Adrenal gland (tissue), 12 donors: ENCODE results near the gene CIRBP. TPM values are rescaled to one million over a fixed set of nuclear protein-coding genes. Genes with fewer than 3 reads are reported as not detected.

ENCODE experiments used
- DNase-seq, 7 donors: peaks; one replicate each; pipeline ENCODE4 v3.0.0-alpha.2; 2019 to 2020
- H3K27ac ChIP-seq, 5 donors: fragments of 200-600 bp; sonication (generic) in 4 of 5; 1 replicate in 3 of 5; 2 replicates in 2 of 5; pipeline versions ENCODE4 v1.5.1 to v1.8.0; 2016 to 2020; ENCODE audit warnings: mild to moderate bottlenecking in 1 of 5
- H3K27me3 ChIP-seq: fragments of 200-600 bp; 2 replicates; pipeline ENCODE4 v1.8.0; 2021
- H3K36me3 ChIP-seq, 2 donors: fragments of 200-600 bp; replicated peaks in 1 of 2; 1 replicate in 1 of 2; 2 replicates in 1 of 2; pipeline versions ENCODE4 v1.5.1 to v1.8.0; 2018 to 2022
- H3K4me1 ChIP-seq, 2 donors: fragments of 200-600 bp; replicated peaks in 1 of 2; 1 replicate in 1 of 2; 2 replicates in 1 of 2; pipeline versions ENCODE4 v1.5.1 to v1.8.0; 2018 to 2021
- H3K4me3 ChIP-seq, 4 donors: fragments of 200-600 bp; sonication (generic) in 3 of 4; one replicate each; pipeline ENCODE4 v1.5.1; 2016 to 2018
- H3K9me3 ChIP-seq, 3 donors: fragments of 200-600 bp; sonication (generic) in 1 of 3; replicated peaks in 1 of 3; 1 replicate in 2 of 3; 2 replicates in 1 of 3; pipeline versions ENCODE4 v1.5.1 to v1.8.0; 2016 to 2021
- POLR2A ChIP-seq, 2 donors: fragments of 450-650 bp; IDR thresholded peaks; one replicate each; pipeline ENCODE4 v1.6.1; 2017; ENCODE audit warnings: antibody characterized with exemption in 2 of 2, mild to moderate bottlenecking in 2 of 2, moderate library complexity in 1 of 2
- WGBS, 4 donors: extraction: QIAGEN DNeasy Blood & Tissue Kit in 2 of 4; methylation state at CpG; one replicate each; pipeline versions ENCODE4 v1.1.5 to v1.1.7; 2013 to 2017; 5-methylcytosine and 5-hydroxymethylcytosine counted together
- intact Hi-C, 2 donors: fragments of 100-400 bp; cut with DNase I; formaldehyde crosslinking; loops; one replicate each; pipeline versions ENCODE4 v1.14.1 to v1.15.0; 2022 to 2023
- polyA plus RNA-seq, 3 donors: library from polyadenylated mRNA; stranded (reverse); fragments of 200-250 nt in 2 of 3; fragments of 350-450 nt in 1 of 3; fragmentation: Illumina TruSeq in 1 of 3; extraction: RNeasy Lipid Tissue Mini Kit (QIAGEN cat#74804) in 1 of 3; gene quantifications; one replicate each; pipeline ENCODE4 v1.2.3, GENCODE V29; 2013 to 2014
- total RNA-seq, 9 donors: library from RNA; depleted of rRNA in 4 of 9; stranded (reverse); fragments of >200 nt in 4 of 9; fragments of 120-200 nt in 1 of 9; fragmentation: NEBNext Ultra II Directional in 1 of 9; extraction: Animal tissue kit (Norgen Biotek cat#: 25700) in 1 of 9; gene quantifications; one replicate each; pipeline versions ENCODE4 v1.1.0 to v1.2.4, GENCODE V29; 2013 to 2023
- TF ChIP-seq, protein P1 (sequence below), 6 experiments: fragments of 450-650 bp in 4 of 6; fragments of 200-600 bp in 2 of 6; sonication (generic) in 1 of 6; IDR thresholded peaks; 1 replicate in 5 of 6; 2 replicates in 1 of 6; pipeline versions ENCODE4 v1.5.1 to v1.8.0; 2016 to 2021; ENCODE audit warnings: antibody characterized with exemption in 6 of 6, mild to moderate bottlenecking in 2 of 6, moderate library complexity in 1 of 6
- donor health status: healthy with polysubstance abuse.
- donor health status: Bipolar disorder and iron deficiency.
- donor health status: DM: yes; HTN: yes; CAD: no.
- donor health status: DM: no; HTN: no; CAD: no.
- donor health status: DM: no; HTN: no; CAD: no.
- donor health status: DM: yes; HTN: yes; CAD: no.

The CIRBP gene
- total and polyA plus RNA-seq, 12 donors = 317 to 1,164 (median 685) TPM

DNA sequence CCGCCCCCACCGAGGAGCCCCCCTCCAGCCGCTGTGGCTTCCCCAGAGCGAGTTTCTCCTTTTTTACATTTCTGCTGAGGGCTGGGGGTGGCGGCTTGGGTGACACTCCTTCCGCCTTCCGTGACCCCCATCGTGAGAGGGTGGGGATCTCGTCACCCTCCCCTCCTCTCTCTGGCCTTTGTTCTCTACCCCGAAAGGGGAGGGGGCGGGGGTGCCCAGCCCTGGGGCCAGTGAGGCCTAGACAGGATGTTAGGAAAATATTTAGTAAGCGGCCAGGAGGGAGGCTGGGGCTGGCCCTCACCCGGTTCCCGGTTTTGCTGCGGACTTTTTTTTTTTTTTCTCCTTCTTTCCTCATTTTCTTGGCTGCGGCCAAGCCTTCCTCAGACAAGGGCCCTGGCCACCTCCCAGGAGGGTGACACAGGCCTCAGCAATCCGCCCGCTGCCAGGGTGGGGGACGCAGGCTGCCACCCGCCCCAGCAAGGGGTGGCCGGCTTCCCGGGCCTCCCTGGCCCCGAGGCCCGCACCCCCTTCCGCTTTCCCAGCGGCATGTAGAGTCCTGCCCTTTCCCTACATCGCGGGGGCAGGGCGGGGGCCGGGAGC is 16.8 kb upstream of the CIRBP start:
- DNase-seq = peak in 6 of 7 donors; percentile 95 to 97 (median 96)
- Histone ChIP-seq H3K9me3 (no peaks in the 10 kb centered on the region), H3K4me3 (peak overlapping the region in 2 of 4 donors; percentile 40 to 92), H3K36me3 (peaks cover 0 to 50% of the 10 kb centered on the region in 2 donors), H3K27ac (peak overlapping the region; percentile 97 to 100 (median 99)), H3K27me3 (no peaks in the 10 kb centered on the region), H3K4me1 (peaks cover 42% of the 10 kb centered on the region in 2 donors)
- TF ChIP-seq POLR2A (IDR thresholded peaks at IDR 0.05) = peak; percentile 48 to 60
- TF ChIP-seq, protein P1, sequence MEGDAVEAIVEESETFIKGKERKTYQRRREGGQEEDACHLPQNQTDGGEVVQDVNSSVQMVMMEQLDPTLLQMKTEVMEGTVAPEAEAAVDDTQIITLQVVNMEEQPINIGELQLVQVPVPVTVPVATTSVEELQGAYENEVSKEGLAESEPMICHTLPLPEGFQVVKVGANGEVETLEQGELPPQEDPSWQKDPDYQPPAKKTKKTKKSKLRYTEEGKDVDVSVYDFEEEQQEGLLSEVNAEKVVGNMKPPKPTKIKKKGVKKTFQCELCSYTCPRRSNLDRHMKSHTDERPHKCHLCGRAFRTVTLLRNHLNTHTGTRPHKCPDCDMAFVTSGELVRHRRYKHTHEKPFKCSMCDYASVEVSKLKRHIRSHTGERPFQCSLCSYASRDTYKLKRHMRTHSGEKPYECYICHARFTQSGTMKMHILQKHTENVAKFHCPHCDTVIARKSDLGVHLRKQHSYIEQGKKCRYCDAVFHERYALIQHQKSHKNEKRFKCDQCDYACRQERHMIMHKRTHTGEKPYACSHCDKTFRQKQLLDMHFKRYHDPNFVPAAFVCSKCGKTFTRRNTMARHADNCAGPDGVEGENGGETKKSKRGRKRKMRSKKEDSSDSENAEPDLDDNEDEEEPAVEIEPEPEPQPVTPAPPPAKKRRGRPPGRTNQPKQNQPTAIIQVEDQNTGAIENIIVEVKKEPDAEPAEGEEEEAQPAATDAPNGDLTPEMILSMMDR (IDR thresholded peaks at IDR 0.05) = no peak
- intact Hi-C loops = no loop called here
- WGBS, 4 donors = 0 to 1% (median 1%) methylated on average over 22 to 30 of the region's 30 CpGs

DNA sequence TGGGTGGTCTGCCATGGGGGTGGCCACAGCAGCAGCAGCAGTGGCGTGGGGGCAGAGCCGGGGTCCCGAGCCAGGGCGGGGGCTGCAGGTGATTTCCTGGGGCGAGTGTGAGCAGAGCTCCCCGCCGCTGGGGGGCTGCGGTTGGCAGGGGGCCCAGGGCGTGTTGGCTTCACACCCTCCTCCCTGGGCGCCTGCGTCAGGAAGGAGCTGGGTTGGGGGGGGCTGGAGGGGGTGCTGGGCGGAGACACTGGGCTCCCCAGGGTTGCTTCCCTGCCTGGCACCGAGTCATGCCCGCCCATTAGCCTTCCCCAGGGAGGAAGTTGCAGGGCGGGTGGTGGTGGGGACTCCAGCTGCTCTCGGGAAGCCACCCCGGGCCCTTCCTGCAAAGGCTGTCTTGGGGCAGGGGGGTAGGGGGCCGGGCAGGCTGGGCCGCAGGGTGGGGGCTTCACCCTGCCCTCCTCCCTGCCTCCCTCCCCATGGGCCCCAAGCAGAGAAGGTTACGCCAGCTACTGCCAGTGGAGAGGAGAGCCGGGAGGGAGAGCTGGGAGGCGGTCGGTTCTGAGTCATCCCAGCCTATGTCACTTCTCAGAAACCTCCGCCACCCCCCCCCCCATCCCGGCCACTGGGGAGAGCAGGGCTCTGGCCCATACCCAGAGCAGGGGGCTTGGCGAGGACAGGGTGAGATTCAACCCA is 16.2 kb upstream of the CIRBP start:
- Histone ChIP-seq H3K4me3 (peak overlapping the region in 2 of 4 donors; percentile 38 to 92), H3K36me3 (peaks cover 0 to 56% of the 10 kb centered on the region in 2 donors), H3K4me1 (peaks cover 40% of the 10 kb centered on the region in 2 donors), H3K27ac (peak overlapping the region; percentile 97 to 100 (median 99)), H3K9me3 (no peaks in the 10 kb centered on the region), H3K27me3 (no peaks in the 10 kb centered on the region)
- TF ChIP-seq, protein P1 (IDR thresholded peaks at IDR 0.05) = peak in 3 of 6 experiments; percentile 30 to 38 (median 35)
- TF ChIP-seq POLR2A (IDR thresholded peaks at IDR 0.05) = peak in 1 of 2 donors; percentile 72
- 0 to 1% (median 0%) methylated on average over 2 to 26 of the region's 26 CpGs for WGBS, 4 donors
- intact Hi-C loops = no loop called here
- DNase-seq = peak; percentile 92 to 98 (median 97)

DNA sequence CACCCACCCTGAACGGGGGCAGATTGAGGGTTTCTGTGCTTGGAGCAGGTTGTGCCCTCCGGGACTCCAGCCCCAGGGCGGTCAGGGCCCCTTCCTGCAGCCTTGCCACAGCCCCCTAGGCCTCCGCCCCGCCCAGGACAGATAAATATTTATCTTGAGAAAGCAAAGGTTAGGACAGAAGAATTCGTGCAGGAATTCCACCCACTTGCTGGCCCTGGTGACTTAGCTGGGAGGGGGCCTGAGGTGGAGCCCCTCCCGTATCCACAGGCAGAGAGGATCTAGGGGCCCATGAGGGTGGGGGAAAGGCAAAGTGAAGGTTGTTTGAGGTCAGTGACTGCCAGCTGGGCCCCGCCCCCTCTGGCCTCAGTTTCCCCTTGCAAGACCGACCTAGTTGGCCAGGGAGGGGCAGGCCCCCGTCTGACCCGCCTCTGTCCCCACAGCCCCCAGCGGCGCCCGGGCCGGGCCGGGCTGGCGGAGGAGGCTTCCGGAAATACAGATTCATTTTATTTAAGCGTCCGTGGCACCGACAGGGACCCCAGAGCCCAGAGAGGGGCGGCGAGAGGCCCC is 15.5 kb upstream of the CIRBP start:
- TF ChIP-seq, protein P1 (IDR thresholded peaks at IDR 0.05) = no peak
- no peak for TF ChIP-seq POLR2A (IDR thresholded peaks at IDR 0.05)
- peaks cover 0 to 60% of the 10 kb centered on the region in 2 donors for H3K36me3 ChIP-seq
- H3K27ac ChIP-seq = peak overlapping the region; percentile 97 to 100 (median 99)
- peak overlapping the region in 2 of 4 donors; percentile 38 to 92 for H3K4me3 ChIP-seq
- DNase-seq = peak in 1 of 7 donors; percentile 66
- no peaks in the 10 kb centered on the region for H3K27me3 ChIP-seq
- H3K4me1 ChIP-seq = peaks cover 44% of the 10 kb centered on the region in 2 donors
- H3K9me3 ChIP-seq = no peaks in the 10 kb centered on the region
- intact Hi-C loops = no loop called here
- 6 to 20% (median 14%) methylated on average over 3 to 23 of the region's 23 CpGs for WGBS, 4 donors

DNA sequence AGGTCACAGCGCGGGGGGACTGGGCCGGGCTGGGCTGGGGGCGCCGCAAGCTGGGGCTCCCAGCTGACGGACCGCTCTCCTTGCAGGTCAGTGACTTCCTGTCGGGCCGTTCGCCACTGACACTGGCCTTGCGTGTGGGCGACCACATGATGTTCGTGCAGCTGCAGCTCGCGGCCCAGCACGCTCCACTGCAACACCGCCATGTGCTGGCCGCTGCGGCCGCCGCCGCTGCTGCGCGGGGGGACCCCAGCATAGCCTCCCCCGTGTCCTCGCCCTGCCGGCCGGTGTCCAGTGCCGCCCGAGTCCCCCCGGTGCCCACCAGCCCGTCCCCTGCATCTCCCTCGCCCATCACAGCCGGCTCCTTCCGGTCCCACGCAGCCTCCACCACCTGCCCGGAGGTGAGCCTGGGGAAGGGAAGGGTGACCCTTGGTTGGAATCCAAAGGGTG is 15.0 kb upstream of the CIRBP start:
- no peaks in the 10 kb centered on the region for H3K9me3 ChIP-seq
- H3K36me3 ChIP-seq = peaks cover 0 to 60% of the 10 kb centered on the region in 2 donors
- peak; percentile 74 to 94 (median 86) for DNase-seq
- 44 to 80% (median 63%) methylated on average over 1 to 37 of the region's 37 CpGs for WGBS, 4 donors
- H3K4me3 ChIP-seq = peak overlapping the region in 2 of 4 donors; percentile 38 to 92
- H3K27ac ChIP-seq = peak overlapping the region; percentile 97 to 100 (median 99)
- peak in 1 of 2 donors; percentile 85 for TF ChIP-seq POLR2A (IDR thresholded peaks at IDR 0.05)
- TF ChIP-seq, protein P1 (IDR thresholded peaks at IDR 0.05) = no peak
- intact Hi-C loops = no loop called here
- H3K27me3 ChIP-seq = no peaks in the 10 kb centered on the region
- H3K4me1 ChIP-seq = peaks cover 49 to 50% of the 10 kb centered on the region in 2 donors
